Type B pancreatic cell (in vitro differentiated cells): ENCODE results near the gene KAT8. TPM values are rescaled to one million over a fixed set of nuclear protein-coding genes. Genes with fewer than 3 reads are reported as not detected.
"Not testable (repeated sequence)": the region's sequence is repeated elsewhere in the genome, so short reads cannot be mapped to it uniquely, and the experiment has no call there.

Source experiments
- DNase-seq: peaks from one replicate; pipeline ENCODE4 v3.0.0; 2021; ENCODE audit warnings: mixed read lengths; ENCODE audit not compliant: unreplicated experiment; ENCODE audit errors: extremely low spot score
- H3K27ac Mint-ChIP-seq: 2 replicates; pipeline ENCODE4 v1.8.0; 2021; ENCODE audit warnings: mild to moderate bottlenecking, mixed read lengths
- H3K27me3 Mint-ChIP-seq: 2 replicates; pipeline ENCODE4 v1.8.0; 2021; ENCODE audit warnings: mixed read lengths
- H3K36me3 Mint-ChIP-seq: 2 replicates; pipeline ENCODE4 v1.8.0; 2021; ENCODE audit warnings: mixed read lengths
- H3K4me1 Mint-ChIP-seq: one replicate; pipeline ENCODE4 v1.8.0; 2021; ENCODE audit warnings: mixed read lengths; ENCODE audit not compliant: unreplicated experiment
- H3K4me3 Mint-ChIP-seq: 2 replicates; pipeline ENCODE4 v1.8.0; 2021; ENCODE audit warnings: mild to moderate bottlenecking, mixed read lengths
- H3K9me3 Mint-ChIP-seq: 2 replicates; pipeline ENCODE4 v1.8.0; 2021; ENCODE audit warnings: mixed read lengths
- total RNA-seq: library from RNA; stranded (reverse); gene quantifications from 2 replicates; pipeline ENCODE4 v1.2.1, GENCODE V29; 2021; ENCODE audit warnings: low replicate concordance
- TF ChIP-seq, protein P1 (sequence below): fragments of 200-600 bp; sonication (generic); conservative IDR thresholded peaks from 2 replicates; pipeline ENCODE4 v1.5.0; 2021; ENCODE audit warnings: antibody characterized with exemption, mild to moderate bottlenecking

Gene KAT8
- total RNA-seq, 1 donor from 2014 or later = 70.3 TPM

- DNase-seq = no peak
- H3K4me3 Mint-ChIP-seq = peak overlapping the region; percentile 70
- H3K9me3 Mint-ChIP-seq = no peaks in the 10 kb centered on the region
- H3K27ac Mint-ChIP-seq = no peak overlapping the region
- H3K36me3 Mint-ChIP-seq = no peaks in the 10 kb centered on the region
- peaks cover 9% of the 10 kb centered on the region for H3K4me1 Mint-ChIP-seq
- TF ChIP-seq, protein P1, sequence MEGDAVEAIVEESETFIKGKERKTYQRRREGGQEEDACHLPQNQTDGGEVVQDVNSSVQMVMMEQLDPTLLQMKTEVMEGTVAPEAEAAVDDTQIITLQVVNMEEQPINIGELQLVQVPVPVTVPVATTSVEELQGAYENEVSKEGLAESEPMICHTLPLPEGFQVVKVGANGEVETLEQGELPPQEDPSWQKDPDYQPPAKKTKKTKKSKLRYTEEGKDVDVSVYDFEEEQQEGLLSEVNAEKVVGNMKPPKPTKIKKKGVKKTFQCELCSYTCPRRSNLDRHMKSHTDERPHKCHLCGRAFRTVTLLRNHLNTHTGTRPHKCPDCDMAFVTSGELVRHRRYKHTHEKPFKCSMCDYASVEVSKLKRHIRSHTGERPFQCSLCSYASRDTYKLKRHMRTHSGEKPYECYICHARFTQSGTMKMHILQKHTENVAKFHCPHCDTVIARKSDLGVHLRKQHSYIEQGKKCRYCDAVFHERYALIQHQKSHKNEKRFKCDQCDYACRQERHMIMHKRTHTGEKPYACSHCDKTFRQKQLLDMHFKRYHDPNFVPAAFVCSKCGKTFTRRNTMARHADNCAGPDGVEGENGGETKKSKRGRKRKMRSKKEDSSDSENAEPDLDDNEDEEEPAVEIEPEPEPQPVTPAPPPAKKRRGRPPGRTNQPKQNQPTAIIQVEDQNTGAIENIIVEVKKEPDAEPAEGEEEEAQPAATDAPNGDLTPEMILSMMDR = no peak
- H3K27me3 Mint-ChIP-seq = peaks cover 25% of the 10 kb centered on the region
Measured at GRCh38 chr16:31143694-31144148, 26.3 kb downstream of the KAT8 start.

DNA sequence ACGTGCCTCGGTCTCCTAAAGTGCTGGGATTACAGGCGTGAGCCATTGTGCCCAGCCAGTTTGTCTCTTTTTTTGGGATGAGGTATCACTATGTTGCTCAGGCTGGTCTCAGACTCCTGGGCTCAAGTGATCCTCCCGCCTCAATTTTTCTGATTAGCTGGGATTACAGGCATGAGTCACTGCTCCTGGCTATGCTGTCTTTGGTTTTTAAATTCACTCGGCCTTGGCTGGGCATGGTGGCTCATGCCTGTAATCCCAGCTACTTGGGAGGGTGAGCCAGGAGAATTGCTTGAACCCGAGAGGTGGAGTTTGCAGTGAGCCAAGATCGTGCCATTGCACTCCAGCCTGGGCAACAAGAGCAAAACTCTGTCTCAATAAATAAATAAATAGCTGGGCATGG is 27.0 kb downstream of the KAT8 start:
- H3K27me3 Mint-ChIP-seq = peaks cover 29% of the 10 kb centered on the region
- not testable (repeated sequence) for H3K4me1 Mint-ChIP-seq, H3K9me3 Mint-ChIP-seq, H3K4me3 Mint-ChIP-seq, H3K27ac Mint-ChIP-seq, DNase-seq, H3K36me3 Mint-ChIP-seq

DNA sequence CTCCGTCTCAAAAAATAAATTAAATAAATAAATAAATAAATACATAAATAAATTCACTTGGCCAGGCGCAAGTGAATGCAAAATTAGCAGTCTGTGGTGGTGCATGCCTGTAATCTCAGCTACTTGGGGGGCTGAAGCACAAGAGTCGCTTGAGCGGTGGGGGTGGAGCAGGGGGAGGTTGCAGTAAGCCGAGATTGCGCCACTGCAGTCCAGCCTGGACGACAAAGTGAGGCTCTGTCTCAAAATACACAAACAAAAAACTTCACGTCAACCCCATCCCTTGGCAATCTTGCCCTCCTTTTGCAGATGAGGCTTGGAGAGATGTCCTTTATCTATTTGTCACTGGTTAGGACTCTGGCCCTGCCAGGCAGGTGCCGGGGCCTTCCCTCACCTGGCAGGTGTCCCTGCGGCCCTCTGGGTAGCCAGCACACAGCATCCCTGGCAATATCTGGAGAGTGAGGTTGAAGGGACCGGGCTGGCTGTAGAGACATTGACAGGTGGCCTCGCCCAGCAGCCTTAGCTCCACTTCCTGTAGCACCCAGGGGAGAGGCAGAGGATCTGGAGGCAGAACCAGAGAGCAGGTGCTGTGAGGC is 28.0 kb downstream of the KAT8 start:
- H3K27me3 Mint-ChIP-seq = peaks cover 37% of the 10 kb centered on the region
- DNase-seq = no peak
- H3K36me3 Mint-ChIP-seq = no peaks in the 10 kb centered on the region
- H3K9me3 Mint-ChIP-seq = no peaks in the 10 kb centered on the region
- H3K4me1 Mint-ChIP-seq = peaks cover 9% of the 10 kb centered on the region
- H3K27ac Mint-ChIP-seq = no peak overlapping the region
- TF ChIP-seq, protein P1 = no peak
- H3K4me3 Mint-ChIP-seq = no peak overlapping the region

DNA sequence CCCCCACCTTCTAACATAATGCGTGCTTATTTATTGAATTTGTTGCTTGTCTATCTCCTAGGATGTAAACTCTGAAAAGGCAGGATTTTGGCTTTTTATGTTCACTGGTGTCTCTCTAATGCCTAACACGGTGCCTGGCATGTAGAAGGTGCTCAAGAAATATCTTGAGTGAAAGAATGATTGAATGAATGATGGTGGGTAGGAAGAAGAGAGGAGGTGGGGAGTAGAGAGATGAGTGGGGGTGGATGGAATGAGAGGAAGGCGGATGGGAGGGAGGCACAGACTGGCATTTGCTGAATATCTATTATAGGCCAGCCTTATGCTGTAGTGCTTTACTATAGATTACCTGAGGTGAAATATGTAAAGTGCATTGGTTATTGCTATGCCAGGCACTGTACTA is 30.1 kb downstream of the KAT8 start:
- peaks cover 37% of the 10 kb centered on the region for H3K27me3 Mint-ChIP-seq
- H3K36me3 Mint-ChIP-seq = no peaks in the 10 kb centered on the region
- H3K4me3 Mint-ChIP-seq = peak overlapping the region; percentile 78
- H3K9me3 Mint-ChIP-seq = no peaks in the 10 kb centered on the region
- no peak overlapping the region for H3K27ac Mint-ChIP-seq
- no peaks in the 10 kb centered on the region for H3K4me1 Mint-ChIP-seq
- TF ChIP-seq, protein P1 = no peak
- no peak for DNase-seq

GRCh38 chr16:31148281-31148728 is 30.8 kb downstream of the KAT8 start:
- Mint-ChIP-seq H3K27me3 (peaks cover 37% of the 10 kb centered on the region), H3K9me3 (no peaks in the 10 kb centered on the region), H3K27ac (no peak overlapping the region), H3K4me3 (peak overlapping the region; percentile 78), H3K36me3 (no peaks in the 10 kb centered on the region), H3K4me1 (no peaks in the 10 kb centered on the region)
- DNase-seq = no peak
- TF ChIP-seq, protein P1 = no peak

DNA sequence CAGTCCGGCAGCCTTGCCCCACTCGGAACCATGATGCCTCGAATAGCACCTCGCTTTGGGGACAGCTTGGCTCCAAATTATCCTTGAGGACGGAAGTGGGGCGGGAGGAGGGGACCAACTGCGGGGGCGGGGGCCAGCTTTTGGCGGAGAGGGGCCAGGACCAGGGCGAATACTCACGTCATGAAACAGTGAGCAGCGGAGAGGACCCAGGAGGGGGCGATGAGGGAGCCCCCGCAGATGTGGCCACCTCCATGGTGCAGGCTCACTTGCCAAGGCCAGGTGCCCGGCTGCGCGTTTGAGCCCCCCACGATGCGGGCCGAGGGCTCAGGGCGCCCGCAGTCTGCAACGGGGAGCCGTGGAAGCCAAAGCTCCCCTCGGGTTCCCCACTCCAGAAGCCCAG is 31.4 kb downstream of the KAT8 start:
- peaks cover 37% of the 10 kb centered on the region for H3K27me3 Mint-ChIP-seq
- no peak overlapping the region for H3K27ac Mint-ChIP-seq
- TF ChIP-seq, protein P1 = no peak
- DNase-seq = no peak
- no peaks in the 10 kb centered on the region for H3K36me3 Mint-ChIP-seq
- H3K4me3 Mint-ChIP-seq = no peak overlapping the region
- H3K9me3 Mint-ChIP-seq = no peaks in the 10 kb centered on the region
- no peaks in the 10 kb centered on the region for H3K4me1 Mint-ChIP-seq
